ENCODE data around the gene ATP8A2.

Gene ATP8A2

DNA sequence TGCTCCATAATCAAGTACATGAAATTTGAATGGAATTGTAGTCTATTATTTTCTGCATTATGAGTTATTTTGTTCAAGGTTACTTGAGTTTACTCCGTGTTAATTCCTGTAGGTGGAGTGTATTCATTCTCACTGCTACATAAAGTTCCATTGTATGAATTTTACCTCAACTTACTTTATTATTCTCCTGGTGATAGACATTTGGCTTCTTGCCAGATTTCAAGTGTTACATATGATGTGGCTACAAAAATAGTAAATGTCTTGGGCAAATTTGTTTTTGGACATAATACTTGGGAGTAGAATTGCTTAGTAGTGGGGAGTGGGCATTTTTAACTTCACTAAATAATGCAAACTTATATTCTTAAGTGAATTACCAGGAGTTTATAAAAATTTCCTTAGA, 351.1 kb downstream of the ATP8A2 start:
- no peak for DNase-seq (ENCODE audit: extremely low read depth in 1 of 2, low read depth in 1 of 2)

DNA sequence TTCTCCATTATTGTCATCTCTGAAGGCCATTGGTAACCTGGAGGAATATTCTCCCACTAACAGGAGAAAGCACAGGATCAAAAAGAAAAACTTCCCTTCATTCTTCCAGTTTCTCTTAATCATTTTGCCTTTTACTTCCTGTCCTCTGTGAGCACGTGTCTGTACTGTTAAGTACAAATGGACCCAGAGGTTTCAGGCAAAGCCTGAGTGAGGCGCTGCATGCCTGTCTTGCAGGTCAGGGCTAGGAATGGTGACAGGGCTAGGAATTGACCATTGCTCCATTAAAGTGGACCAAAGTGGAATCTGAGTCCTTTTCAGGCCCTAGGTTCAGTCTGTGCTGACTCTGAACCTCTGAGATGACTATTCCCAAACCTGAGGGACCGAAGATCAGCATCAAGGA, 353.3 kb downstream of the ATP8A2 start:
- no peak for DNase-seq (ENCODE audit: extremely low read depth in 1 of 2, low read depth in 1 of 2)

GRCh38 chr13:25727250-25727649, 355.5 kb downstream of the ATP8A2 start:
- no peak for DNase-seq (ENCODE audit: extremely low read depth in 1 of 2, low read depth in 1 of 2)

DNA sequence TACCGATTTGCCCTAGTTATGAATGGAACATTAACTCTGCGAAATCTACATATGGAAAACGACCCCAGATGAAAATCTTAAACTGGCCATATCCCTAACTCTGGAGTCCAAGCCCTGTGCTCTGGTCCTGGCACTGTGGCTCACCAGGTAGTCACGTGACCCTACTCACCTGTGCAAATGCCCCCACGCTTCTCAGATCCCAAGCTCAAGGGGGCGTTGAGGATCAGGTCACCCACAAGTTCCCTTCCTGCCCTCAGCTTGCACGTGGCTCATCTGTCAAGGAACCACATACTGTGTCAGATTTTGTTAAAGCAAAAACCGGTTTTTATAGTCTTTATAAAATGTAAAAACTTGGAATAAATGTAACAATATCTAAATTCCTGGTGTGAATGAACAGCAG, 356.0 kb downstream of the ATP8A2 start:
- no peak for DNase-seq (ENCODE audit: extremely low read depth in 1 of 2, low read depth in 1 of 2)

- DNase-seq (ENCODE audit: extremely low read depth in 1 of 2, low read depth in 1 of 2): no peak
These were observed 357.4 kb downstream of the ATP8A2 start for GRCh38 chr13:25729201-25729600.

DNA sequence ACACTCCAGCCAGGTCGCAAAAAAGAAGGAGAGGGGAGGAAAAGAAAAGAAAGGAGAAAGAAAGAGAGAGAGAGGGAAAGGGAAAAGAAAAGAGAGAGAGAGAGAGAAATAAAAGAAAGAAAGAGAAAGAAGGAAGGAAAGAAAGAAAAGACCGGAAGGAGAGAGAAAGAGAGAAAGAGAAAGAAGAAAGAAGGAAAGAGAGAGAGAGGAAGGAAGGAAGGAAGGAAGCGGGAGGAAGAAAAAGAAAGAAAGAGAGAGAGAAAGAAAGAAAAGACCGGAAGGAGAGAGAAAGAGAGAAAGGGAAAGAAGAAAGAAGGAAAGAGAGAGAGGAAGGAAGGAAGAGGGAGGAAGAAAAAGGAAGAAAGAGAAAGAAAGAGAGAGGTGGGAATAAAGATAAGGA, 359.3 kb downstream of the ATP8A2 start:
- DNase-seq (ENCODE audit: extremely low read depth in 1 of 2, low read depth in 1 of 2): no peak

- no peak for DNase-seq (ENCODE audit: extremely low read depth in 1 of 2, low read depth in 1 of 2)
These were observed 359.8 kb downstream of the ATP8A2 start for GRCh38 chr13:25731536-25731935.

- no peak for DNase-seq (ENCODE audit: extremely low read depth in 1 of 2, low read depth in 1 of 2)
These were observed 360.5 kb downstream of the ATP8A2 start for GRCh38 chr13:25732111-25732865.

- no peak for DNase-seq (ENCODE audit: extremely low read depth in 1 of 2, low read depth in 1 of 2)
These were observed 361.3 kb downstream of the ATP8A2 start for GRCh38 chr13:25733001-25733491.

DNA sequence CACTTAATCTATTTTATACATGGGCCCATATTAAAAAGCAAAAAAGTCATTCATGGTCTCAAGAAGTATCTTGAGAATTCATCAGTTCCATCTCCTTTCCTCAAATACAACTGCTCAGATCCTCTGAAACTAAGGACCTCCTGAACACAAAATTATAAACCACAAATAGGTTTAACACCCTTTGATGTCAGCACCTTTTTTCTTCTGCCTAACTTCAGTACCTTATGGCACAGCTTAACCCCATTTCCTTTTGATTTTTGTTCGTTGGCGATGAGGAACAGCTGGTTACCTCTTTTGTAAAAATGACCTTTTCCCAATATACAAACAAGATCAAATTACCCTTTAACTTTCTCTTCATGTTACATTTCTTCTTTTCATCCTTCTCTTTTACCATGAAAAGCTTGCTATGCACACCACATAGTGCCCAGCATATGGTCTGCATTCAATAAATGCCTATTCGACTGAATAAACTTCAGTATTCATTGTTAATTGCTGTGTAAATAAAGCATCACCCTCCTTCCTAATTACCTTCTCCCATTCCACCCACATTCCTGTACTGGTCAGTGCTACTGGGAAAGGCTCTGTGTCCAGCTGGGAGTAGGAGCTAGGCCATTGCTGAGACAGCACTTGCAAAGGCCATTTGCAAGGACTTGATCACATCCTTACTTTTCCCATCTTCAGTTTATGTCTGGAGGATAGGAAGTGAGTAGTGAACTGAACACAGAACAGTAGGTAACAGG, 362.1 kb downstream of the ATP8A2 start:
- DNase-seq (ENCODE audit: extremely low read depth in 1 of 2, low read depth in 1 of 2): no peak

GRCh38 chr13:25738342-25739196, 366.8 kb downstream of the ATP8A2 start:
- DNase-seq (ENCODE audit: extremely low read depth in 1 of 2, low read depth in 1 of 2): no peak

DNA sequence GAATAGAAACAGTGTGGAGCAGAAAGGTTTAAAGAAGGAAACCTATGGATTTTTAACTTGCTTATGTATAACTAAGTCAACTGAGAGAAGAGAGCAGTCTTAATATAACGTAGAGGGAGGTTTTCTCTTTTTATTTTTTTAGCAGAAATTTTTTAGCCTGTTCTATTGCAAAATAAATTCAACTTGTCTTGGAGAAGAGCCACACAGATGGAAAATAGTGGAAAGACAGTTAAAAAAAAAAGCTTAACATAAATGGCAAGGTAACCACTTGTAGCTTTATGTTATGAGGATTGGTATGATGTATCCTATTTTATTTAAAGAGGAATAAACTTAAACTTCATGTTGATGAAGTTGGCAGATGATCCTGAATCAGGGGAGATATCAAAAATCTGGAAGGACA, 367.6 kb downstream of the ATP8A2 start:
- DNase-seq (ENCODE audit: extremely low read depth in 1 of 2, low read depth in 1 of 2): no peak

GRCh38 chr13:25741796-25742195, 370.0 kb downstream of the ATP8A2 start:
- no peak for DNase-seq (ENCODE audit: extremely low read depth in 1 of 2, low read depth in 1 of 2)

DNA sequence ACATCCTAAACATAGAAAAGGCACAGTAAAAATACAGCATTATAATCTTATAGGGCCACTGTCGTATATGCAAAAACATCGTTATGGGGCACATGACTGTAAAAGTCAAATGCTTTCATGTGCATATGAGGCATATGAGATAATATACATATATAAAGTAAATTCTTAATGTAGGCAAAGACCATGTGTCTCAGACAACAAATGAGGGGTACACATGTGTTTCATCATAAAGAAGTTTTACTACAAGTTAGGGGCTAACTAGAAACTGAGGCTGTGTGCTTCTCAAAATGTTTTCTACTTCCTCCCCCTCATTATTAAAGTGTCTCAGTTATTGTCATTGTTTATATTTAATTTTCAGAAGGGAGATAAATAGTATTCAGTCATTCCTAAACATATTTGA, 370.4 kb downstream of the ATP8A2 start:
- DNase-seq (ENCODE audit: extremely low read depth in 1 of 2, low read depth in 1 of 2): no peak

GRCh38 chr13:25743421-25743820, 371.6 kb downstream of the ATP8A2 start:
- no peak for DNase-seq (ENCODE audit: extremely low read depth in 1 of 2, low read depth in 1 of 2)

- DNase-seq (ENCODE audit: extremely low read depth in 1 of 2, low read depth in 1 of 2): no peak
These were observed 372.4 kb downstream of the ATP8A2 start for GRCh38 chr13:25744178-25744577.

DNA sequence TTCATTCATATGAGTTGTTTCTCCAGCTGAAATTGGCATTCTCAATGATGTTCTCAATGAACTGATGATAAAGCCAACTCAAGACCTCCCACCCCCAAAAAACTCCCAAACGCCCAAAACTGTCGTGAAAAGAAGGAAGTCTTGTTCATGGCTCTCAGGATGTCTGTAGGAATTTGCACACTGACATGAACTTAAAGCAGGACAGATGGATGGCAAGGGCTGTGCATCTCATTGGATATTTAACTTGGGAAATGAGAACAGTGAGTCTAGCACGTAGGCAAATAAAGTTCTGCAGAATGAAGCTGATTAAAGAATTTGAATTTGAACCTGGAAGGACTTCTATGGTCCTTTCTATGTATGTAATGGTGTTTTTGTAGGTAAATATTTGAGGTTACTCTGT, 374.4 kb downstream of the ATP8A2 start:
- DNase-seq (ENCODE audit: extremely low read depth in 1 of 2, low read depth in 1 of 2): no peak

- no peak for DNase-seq (ENCODE audit: extremely low read depth in 1 of 2, low read depth in 1 of 2)
These were observed 381.3 kb downstream of the ATP8A2 start for GRCh38 chr13:25752957-25753551.

GRCh38 chr13:25753976-25754375, 382.2 kb downstream of the ATP8A2 start:
- DNase-seq (ENCODE audit: extremely low read depth in 1 of 2, low read depth in 1 of 2): no peak

DNA sequence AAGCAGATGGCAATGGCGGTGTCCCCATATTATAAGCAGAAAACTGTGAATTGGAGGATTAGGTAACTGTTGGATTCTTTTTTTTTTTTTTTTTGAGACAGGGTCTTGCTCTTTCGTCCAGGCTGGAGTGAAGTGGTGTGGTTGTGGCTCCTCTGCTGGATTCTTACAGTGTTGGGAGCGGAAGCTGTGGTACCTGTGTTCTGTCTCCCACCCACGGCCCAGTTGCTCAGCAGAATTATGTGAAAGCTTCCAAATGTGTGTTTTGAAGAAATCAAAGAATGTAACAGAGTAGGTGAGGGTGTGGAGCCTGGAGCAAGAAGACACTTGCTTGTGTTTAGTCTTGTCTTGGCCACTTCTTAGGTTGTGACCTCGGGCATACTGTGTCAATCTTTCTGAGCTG, 384.5 kb downstream of the ATP8A2 start:
- DNase-seq (ENCODE audit: extremely low read depth in 1 of 2, low read depth in 1 of 2): no peak

DNA sequence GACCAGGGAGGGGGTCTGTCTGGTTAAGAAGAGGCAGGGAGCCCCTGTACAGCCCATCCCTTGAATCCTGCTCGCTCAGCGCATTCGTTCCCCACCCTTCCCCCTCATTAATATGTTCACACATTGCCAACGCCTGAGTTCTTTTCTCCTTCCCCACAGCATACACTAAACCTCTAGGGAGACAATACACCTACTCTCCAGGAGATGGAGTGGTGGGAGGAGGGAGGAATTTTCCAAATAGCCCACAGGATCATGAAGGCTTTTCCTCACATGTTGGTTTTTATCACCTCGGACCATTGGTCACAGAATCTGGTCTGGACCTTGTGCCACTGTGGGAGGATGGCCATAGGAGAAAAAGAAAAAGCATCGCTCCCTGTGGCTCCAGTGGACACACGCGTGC, 385.1 kb downstream of the ATP8A2 start:
- no peak for DNase-seq (ENCODE audit: extremely low read depth in 1 of 2, low read depth in 1 of 2)
